Right lobe of liver (tissue), 4 donors: Measurements from ENCODE around the gene WBP1.

Experiments used
- CTCF ChIP-seq, 4 donors: fragments of 200-600 bp in 3 of 4; fragments of 450-650 bp in 1 of 4; IDR thresholded peaks; one replicate each; pipeline versions ENCODE4 v1.5.1 to v1.8.0; 2016 to 2022; ENCODE audit warnings: antibody characterized with exemption in 4 of 4, mild to moderate bottlenecking in 2 of 4
- POLR2A ChIP-seq: fragments of 450-650 bp; IDR thresholded peaks from one replicate; pipeline ENCODE4 v1.6.1; 2017; ENCODE audit warnings: antibody characterized with exemption, mild to moderate bottlenecking
- donor health status: DM: no; HTN: no; CAD: no.
- donor health status: DM: no; HTN: no; CAD: no.
- donor health status: DM: no; HTN: yes; CAD: no.

GRCh38 chr2:74503506-74504475 lies 45.6 kb downstream of the WBP1 start:
- TF ChIP-seq CTCF (IDR thresholded peaks at IDR 0.05) (no peak), POLR2A (no peak)
